Measurements from ENCODE around the gene SLC18A3. TPM values are rescaled to one million over a fixed set of nuclear protein-coding genes. Genes with fewer than 3 reads are reported as not detected.

SLC18A3 gene
- total RNA-seq, 1 experiment from 2014 or later, result not detected

Other genes starting within 250 kb of the SLC18A3 start
- gene DRGX, start 214.2 kb upstream of the SLC18A3 start, total RNA-seq (2014; rRNA removed; shearing (Covaris generic)), result 0.03 and 0.86 TPM in 2 replicates
- 3.6 and 13.3 TPM in 2 replicates for gene ERCC6, start 71.2 kb upstream of the SLC18A3 start, total RNA-seq (2014; rRNA removed; shearing (Covaris generic))
- not detected in 2 replicates for gene CHAT, start 3.7 kb downstream of the SLC18A3 start, total RNA-seq (2014; rRNA removed; shearing (Covaris generic))
- gene C10orf53, start 69.3 kb downstream of the SLC18A3 start, total RNA-seq (2014; rRNA removed; shearing (Covaris generic)), result not detected in 2 replicates
- 7.6 and 12.8 TPM in 2 replicates for gene OGDHL, start 152.0 kb downstream of the SLC18A3 start, total RNA-seq (2014; rRNA removed; shearing (Covaris generic))

Measured in G401 (cell line).